Brain pericyte (primary cell): ENCODE measurements around the gene PALM3.

Source experiments
- DNase-seq: peaks from one replicate; pipeline ENCODE4 v3.0.0-alpha.2; 2012; ENCODE audit warnings: low read depth, low spot score

PALM3 gene

DNA sequence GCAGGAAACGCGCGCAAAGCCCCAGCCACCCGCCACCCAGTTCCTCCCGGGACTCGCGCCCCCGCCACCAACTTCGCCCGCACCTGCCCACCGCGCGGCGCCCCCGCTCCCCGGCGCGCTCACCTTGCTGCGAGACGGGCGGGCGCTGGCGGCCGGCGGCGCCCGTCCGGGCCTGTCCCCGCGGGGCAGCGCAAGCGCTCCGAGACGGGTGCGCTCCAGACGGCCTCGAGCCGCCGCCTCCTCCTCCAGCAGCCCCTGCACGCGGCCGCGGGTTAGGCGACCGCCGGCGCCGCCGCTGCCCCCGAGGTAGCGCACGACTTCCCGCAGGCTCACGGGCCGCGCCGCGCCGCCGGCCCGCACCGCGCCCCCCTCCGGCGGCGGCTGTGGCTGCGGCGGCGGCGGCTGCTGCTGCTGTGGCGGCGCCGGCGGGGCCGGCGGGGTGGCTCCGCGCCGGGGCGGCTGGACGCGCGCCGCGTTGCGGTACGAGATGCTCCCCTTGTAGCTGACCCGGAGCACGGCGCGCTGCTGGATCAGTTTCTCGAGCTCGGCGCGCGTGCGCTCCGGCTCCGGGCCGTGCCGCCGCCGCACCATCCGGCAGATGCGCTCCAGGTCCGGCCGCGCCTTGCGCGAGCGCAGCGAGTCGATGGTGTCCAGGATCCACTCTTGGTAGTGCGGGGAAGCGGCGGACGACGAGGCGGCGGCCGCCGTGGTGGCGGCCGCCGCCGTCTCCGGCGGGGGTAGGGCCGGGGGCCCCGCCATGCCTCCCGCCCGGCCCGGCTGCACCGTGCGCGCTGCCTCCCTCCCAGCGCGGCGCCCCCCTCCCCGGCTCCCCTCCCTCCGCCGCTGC, 28.0 kb upstream of the PALM3 start:
- DNase-seq = no peak

- DNase-seq = no peak
Measured at GRCh38 chr19:14089412-14089661, 27.5 kb upstream of the PALM3 start.

- no peak for DNase-seq
Measured at GRCh38 chr19:14088634-14089411, 26.9 kb upstream of the PALM3 start.

GRCh38 chr19:14086098-14086497, 24.2 kb upstream of the PALM3 start:
- DNase-seq = no peak

DNA sequence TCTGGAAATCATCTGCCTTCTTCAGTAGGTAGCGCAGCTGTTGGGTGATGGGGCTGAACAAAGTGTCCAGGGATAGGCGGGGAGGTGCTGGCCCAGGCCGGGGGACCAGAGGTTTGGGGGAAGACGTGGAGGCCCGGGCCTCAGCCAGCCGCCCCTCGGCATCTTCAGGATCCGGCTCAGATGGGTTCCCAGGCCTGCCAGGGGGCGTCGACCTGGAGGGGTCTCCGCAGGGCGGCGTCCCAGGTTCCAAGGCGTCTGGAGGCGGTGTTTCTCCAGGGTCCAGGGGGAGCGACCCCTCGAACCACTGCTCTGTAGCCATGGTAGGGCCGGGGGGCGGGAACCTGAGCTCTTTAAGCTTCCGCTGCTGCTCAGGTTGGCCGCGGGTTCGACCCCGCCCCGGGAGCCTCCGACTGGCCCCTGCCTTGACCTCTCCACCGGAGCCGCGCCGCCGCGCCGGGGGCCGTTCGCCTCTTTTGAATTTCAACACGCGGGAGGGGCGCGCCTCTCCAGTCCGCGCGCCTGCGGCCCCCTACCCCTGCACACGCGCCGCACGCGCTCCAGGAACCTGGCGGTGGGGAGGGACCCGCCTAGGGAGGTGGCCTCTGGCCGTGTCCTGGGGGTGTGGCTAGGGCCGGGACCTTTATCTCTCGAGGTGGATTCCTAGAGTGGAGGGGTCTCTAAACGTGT, 23.6 kb upstream of the PALM3 start, which contains the start of gene C19orf67:
C19orf67 (minus strand) TSS at position 475 of the 687 bp plus-strand sequence; CDS start at position 319, 156 bp downstream.
- DNase-seq = no peak

DNA sequence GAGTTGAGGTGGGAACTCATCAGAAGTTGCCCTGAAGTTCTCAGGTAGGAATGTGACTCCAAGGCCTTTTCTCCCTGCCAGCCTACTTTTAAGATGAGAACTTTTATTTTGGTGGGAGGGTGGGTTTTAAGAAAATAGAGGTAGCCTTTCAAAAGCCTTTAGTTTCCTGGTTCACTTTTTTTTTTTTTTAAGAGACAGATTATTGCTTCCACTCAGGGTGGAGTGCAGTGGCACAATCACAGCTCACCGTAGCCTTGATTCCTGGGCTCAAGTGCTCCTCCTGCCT, 20.7 kb upstream of the PALM3 start:
- no peak for DNase-seq

DNA sequence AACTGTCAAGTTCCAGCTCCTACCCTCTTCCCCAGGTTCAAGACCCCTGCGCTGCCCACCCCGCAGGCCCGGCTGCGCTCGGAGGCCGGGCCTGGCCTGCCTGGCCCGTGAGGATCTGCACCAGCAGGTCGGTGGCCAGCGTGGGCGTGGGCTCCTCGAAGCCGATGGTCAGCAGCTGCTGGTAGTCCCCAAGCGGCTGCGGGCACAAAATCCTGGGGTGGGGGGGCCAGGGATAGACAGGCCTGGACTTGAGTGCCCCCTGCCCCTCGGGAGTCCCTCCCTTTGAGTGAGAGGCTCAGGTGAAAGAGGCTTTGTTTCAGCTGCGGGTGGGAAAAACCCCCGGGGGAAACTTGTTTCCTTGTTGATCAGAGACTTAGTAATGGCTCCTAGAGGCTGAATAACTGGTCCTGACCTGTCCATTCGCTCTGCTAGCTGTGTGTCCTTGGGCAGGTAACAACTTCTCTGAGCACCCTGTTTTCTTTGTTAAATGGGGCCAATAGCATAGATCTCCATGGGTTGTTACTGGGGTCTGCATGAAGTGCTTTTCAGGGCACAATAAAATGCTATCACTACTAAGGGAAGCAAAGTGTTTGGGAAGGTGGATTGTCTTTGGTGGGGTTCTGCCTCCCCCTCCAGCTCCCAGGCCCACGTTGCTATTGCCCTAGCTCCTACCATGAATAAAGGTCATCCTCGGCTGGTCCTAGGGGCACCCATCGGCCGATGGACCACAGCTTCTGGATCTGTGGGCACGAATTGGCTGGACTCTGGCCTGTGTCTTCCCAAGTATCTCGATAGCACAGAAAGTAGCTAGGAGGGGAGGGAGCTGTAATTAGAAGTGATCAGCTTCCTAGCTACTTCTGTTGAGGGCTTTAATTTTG, 20.2 kb upstream of the PALM3 start:
- DNase-seq = no peak

- DNase-seq = peak; percentile 97
Measured at GRCh38 chr19:14080887-14081796, 19.3 kb upstream of the PALM3 start.

GRCh38 chr19:14078411-14078810, 16.5 kb upstream of the PALM3 start:
- no peak for DNase-seq

- DNase-seq = no peak
Measured at GRCh38 chr19:14073925-14074838, 12.3 kb upstream of the PALM3 start.

GRCh38 chr19:14073261-14073924, 11.5 kb upstream of the PALM3 start:
- DNase-seq = no peak

DNA sequence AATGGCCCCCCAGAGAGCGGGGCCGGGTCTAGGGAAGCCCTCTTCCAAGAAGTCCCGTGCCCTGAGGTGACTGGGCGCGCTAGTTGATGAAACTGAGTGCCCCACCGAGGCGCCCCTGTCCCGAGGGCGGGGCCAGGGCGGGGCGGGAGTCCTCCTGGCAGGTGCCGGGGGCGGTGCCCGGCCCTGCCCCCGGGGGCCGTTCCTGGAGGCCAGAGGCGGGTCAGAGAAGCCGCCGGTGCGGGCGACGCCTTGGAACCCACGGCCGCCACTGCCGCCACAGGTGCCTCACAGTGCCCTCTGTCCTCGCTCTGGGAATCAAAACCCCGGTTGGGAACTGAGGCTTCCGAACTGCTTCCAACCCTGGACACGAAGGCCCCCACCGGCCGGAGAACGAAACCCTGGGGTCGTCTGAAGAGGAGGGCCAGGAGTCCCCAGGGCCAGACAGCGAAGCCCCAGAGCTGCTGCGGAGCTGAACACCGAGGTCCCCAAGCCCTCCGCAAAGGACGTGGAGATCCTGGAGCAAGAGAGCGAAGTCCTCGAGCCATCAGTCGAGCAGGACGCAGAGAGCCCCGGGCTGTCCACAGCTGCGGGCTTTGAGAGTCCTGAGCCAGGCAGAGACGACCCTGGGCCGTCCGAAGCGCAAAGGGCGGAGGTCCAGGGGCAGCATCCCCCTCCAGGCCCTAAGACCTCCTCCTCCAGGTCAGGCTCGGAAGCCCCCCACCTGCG, 10.8 kb upstream of the PALM3 start, which contains the start of gene MISP3:
MISP3 (plus strand) TSS at position 252 of the 726 bp plus-strand sequence. CDS start 524 bp downstream, outside the sequence.
- DNase-seq = no peak

DNA sequence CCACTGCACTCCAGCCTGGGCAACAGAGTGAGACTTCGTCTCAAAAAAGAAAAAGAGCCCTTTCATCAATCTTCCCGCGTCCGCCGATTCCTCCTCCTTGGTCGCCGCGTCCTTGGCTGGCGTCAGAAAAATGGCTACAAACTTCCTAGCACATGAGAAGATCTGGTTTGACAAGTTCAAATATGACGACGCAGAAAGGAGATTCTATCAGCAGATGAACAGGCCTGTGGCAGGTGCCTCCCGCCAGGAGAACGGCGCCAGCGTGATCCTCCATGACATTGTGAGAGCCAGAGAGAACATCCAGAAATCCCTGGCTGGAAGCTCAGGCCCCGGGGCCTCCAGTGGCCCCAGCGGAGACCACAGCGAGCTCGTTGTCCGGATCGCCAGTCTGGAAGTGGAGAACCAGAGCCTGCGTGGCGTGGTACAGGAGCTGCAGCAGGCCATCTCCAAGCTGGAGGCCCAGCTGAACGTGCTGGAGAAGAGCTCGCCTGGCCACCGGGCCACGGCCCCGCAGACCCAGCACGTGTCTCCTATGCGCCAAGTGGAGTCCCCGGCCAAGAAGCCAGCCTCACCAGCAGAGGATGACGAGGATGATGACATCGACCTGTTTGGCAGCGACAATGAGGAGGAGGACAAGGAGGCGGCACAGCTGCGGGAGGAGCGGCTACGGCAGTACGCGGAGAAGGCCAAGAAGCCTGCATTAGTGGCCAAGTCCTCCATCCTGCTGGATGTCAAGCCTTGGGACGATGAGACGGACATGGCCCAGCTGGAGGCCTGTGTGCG, 8.6 kb upstream of the PALM3 start:
- DNase-seq = no peak

- DNase-seq = no peak
Measured at GRCh38 chr19:14066134-14066533, 4.3 kb upstream of the PALM3 start.

- DNase-seq = no peak
Measured at GRCh38 chr19:14063105-14063504, 1.2 kb upstream of the PALM3 start.

DNA sequence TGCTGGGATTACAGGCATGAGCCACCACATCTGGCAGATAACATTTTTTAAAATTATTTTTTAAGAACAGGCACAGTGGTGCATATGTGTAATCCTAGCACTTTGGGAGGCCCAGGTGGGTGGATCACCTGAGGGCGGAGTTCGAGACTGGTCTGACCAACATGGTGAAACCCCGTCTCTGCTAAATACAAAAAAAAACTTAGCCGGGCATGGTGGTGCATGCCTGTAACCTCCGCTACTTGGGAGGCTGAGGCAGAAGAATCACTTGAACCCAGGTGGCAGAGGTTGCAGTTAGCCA, 631 bp upstream of the PALM3 start:
- no peak for DNase-seq

DNA sequence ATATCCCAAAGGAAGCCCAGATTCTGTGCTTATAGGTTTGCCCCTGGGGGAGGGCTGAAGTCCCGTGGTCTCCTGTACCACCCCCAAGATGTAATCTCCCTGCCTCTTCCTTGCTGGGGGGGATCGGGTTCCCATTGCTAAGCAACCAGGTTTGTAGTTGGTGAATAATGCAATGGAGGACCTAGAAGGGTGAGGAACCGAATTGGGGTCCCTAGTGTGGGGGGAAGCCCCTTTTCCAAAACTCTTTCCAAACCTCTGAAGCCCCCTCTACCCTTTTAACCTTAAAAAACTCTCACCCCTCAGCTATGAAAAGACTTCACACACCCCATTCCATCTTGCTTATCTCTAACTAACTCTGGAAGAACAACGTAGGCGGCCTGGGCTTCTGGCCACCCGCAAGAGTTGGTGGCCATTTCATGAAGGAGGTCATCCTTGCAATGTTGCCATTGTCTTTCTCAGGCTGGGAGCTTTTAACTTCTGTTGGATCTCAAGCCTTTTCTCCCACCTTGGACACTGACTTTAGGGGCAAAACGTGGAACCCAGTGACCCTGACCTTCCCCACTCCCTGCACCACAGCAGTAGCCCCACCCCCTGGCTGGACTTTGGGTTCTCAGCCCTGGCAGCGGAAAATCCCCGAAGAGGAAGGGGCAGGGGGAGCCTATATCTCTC, 661 bp downstream of the PALM3 start:
- DNase-seq = no peak
